ENCODE results near the gene ARHGAP27. TPM values are rescaled to one million over a fixed set of nuclear protein-coding genes. Genes with fewer than 3 reads are reported as not detected.

ARHGAP27 gene
- total and polyA plus RNA-seq, 8 donors: 7.7 to 390 (median 45.5) TPM

- no peaks in the 10 kb centered on the region for H3K9me3 ChIP-seq
- peaks cover 0 to 7% (median 0%) of the 10 kb centered on the region in 3 donors for H3K27me3 ChIP-seq
- H3K36me3 ChIP-seq: peaks cover 17 to 68% (median 51%) of the 10 kb centered on the region in 4 donors
- H3K4me1 ChIP-seq: peaks cover 8 to 26% (median 16%) of the 10 kb centered on the region in 4 donors
- H3K27ac ChIP-seq: no peak overlapping the region
- no peak for TF ChIP-seq EP300 (IDR thresholded peaks at IDR 0.05)
- no peak for TF ChIP-seq POLR2A (IDR thresholded peaks at IDR 0.05)
- no peak for TF ChIP-seq POLR2AphosphoS5 (IDR thresholded peaks at IDR 0.05)
- no peak for TF ChIP-seq CTCF (IDR thresholded peaks at IDR 0.05)
- DNase-seq: no peak
- 86 to 89% (median 88%) methylated on average over 20 to 30 of the region's 30 CpGs for WGBS, 5 donors
- no peak overlapping the region for H3K4me3 ChIP-seq
- intact Hi-C loops (cut with DNase I; ENCODE audit: low total_unique reads): no loop called here
Observed at GRCh38 chr17:45437465-45438283, 5.0 kb upstream of the ARHGAP27 start.

GRCh38 chr17:45436625-45437464 lies 4.2 kb upstream of the ARHGAP27 start:
- Histone ChIP-seq H3K4me1 (peaks cover 16 to 34% (median 24%) of the 10 kb centered on the region in 4 donors), H3K9me3 (no peaks in the 10 kb centered on the region), H3K27me3 (peaks cover 0 to 16% (median 0%) of the 10 kb centered on the region in 3 donors), H3K4me3 (no peak overlapping the region), H3K27ac (no peak overlapping the region), H3K36me3 (peaks cover 17 to 62% (median 51%) of the 10 kb centered on the region in 4 donors)
- TF ChIP-seq CTCF (IDR thresholded peaks at IDR 0.05) (no peak), POLR2A (IDR thresholded peaks at IDR 0.05) (no peak), EP300 (IDR thresholded peaks at IDR 0.05) (no peak), POLR2AphosphoS5 (IDR thresholded peaks at IDR 0.05) (no peak)
- intact Hi-C loops (cut with DNase I; ENCODE audit: low total_unique reads): no loop called here
- 88 to 96% (median 92%) methylated on average over 10 to 23 of the region's 23 CpGs for WGBS, 5 donors
- DNase-seq: no peak

GRCh38 chr17:45436161-45436560 lies 3.5 kb upstream of the ARHGAP27 start:
- no peak for TF ChIP-seq POLR2A (IDR thresholded peaks at IDR 0.05)
- TF ChIP-seq EP300 (IDR thresholded peaks at IDR 0.05): no peak
- TF ChIP-seq CTCF (IDR thresholded peaks at IDR 0.05): no peak
- TF ChIP-seq POLR2AphosphoS5 (IDR thresholded peaks at IDR 0.05): no peak
- DNase-seq: no peak

GRCh38 chr17:45435481-45435880 lies 2.8 kb upstream of the ARHGAP27 start:
- no peak for DNase-seq
- intact Hi-C loops (cut with DNase I; ENCODE audit: low total_unique reads): no loop called here
- Histone ChIP-seq H3K27ac (no peak overlapping the region), H3K9me3 (no peaks in the 10 kb centered on the region), H3K4me1 (peaks cover 30 to 39% (median 35%) of the 10 kb centered on the region in 4 donors), H3K27me3 (peaks cover 0 to 29% (median 10%) of the 10 kb centered on the region in 3 donors), H3K4me3 (no peak overlapping the region), H3K36me3 (peaks cover 17 to 55% (median 48%) of the 10 kb centered on the region in 4 donors)
- TF ChIP-seq POLR2AphosphoS5 (IDR thresholded peaks at IDR 0.05) (no peak), CTCF (IDR thresholded peaks at IDR 0.05) (no peak), POLR2A (IDR thresholded peaks at IDR 0.05) (no peak), EP300 (IDR thresholded peaks at IDR 0.05) (no peak)
- WGBS, 5 donors: 78 to 85% (median 82%) methylated on average over 5 of the region's 5 CpGs

More at GRCh38 chr17:45436161-45436560, 3.5 kb upstream of the ARHGAP27 start:
- WGBS, 5 donors: 90 to 98% (median 93%) methylated on average over 10 of the region's 10 CpGs
- H3K36me3 ChIP-seq: peaks cover 17 to 55% (median 51%) of the 10 kb centered on the region in 4 donors
- peaks cover 0 to 23% (median 4%) of the 10 kb centered on the region in 3 donors for H3K27me3 ChIP-seq
- no peak overlapping the region for H3K27ac ChIP-seq
- H3K4me1 ChIP-seq: peaks cover 23 to 39% (median 31%) of the 10 kb centered on the region in 4 donors
- H3K9me3 ChIP-seq: no peaks in the 10 kb centered on the region
- intact Hi-C loops (cut with DNase I; ENCODE audit: low total_unique reads): no loop called here
- no peak overlapping the region for H3K4me3 ChIP-seq

All from stomach (tissue), 9 donors.